GM21717 (cell line): ENCODE data around the gene BRSK2.

ENCODE experiments used
- ATAC-seq: cut with Tn5 transposase; IDR thresholded peaks from one replicate; pipeline ENCODE4 v1.9.1; 2021; ENCODE audit warnings: mild to moderate bottlenecking, moderate library complexity; ENCODE audit not compliant: unreplicated experiment

BRSK2 gene

DNA sequence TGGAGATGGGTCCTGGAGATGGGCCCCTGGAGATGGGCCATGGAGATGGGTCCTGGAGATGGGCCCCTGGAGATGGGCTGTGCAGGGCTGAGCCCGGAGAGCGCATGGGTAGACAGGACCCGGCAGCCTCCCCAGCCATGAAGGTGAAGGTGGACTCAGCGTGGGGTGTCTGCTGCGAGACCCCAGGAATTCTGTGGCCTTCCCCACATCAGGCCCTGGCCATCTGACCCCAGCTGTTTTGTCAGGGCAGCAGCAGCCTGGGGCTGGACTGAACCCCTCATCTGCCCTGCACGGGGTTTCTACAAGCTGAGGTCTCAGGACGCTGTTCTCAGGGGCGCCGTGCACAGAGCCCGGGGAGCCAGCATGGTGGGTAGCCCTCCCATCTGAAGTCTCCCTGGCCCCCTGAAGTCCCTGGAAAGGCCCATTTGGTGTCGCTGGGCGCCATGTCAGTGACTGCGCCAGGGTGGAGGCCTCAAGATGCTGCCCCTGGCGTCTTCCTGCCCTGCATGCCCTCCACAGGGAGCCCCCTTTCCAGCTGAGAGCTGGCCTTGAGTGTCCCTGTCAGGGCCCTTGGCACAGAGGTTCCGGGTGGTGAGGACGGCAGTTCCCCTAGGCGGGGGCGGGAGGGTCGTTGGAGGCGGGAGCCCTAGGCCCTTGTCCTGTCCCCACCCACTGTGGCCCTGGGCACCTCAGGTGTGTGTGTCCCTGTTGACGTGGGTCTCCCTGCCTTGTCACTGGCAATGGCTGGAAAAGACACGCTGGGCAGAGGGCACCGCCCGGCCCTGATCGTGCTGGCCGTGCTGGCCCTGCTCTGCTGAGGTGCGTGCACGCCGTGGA lies 5.4 kb downstream of the BRSK2 start:
- ATAC-seq = no peak

DNA sequence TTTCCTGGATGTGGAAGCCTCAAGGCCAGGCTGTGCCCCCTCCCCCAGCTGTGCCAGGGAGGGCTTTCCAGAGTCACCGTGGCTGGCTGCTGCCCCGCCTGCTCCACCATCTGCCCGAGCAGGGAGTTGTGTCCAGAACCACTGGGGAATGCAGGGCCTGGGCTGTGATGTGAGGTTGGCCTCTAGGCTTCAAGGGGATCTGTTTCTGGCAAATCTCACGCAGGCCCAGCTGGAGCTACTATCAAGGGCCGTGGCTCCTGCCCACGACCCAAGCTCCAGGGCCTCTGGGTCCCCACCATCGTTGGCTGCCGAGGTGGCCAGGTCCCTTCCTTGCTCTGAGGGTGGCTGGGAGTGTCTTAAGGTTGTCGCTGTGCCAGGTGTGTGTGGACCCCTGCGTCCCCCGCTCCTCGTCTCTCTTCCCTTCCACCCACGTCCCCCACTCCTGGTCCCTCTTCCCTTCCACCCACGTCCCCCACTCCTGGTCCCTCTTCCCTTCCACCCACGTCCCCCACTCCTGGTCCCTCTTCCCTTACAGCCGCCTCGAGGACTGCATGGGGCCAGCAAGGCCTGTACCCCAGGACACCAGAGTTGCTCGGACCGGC lies 6.1 kb downstream of the BRSK2 start:
- ATAC-seq = no peak

DNA sequence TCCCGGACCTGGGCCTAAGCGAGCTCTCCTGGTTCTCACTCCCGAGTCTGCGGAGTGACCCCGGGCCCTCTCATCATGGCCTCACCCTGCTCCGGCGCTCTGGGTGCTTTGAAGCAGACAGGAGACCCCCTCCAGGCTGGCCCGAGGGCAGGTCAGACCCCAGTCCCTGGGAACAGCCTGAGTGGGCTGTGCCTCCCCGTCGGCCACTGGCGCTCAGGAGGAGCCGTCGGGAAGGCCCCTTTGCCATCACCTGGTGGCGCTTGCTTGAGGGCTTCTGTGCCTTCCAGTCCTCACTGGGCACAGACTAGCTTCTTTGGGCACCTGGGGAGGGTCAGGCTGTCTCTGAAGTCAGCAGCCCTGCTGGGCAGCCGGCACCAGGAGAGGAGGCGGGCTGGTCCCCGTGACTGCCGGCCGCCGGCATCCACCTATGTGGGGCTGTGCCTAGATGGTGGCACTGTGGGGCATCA lies 6.7 kb downstream of the BRSK2 start:
- ATAC-seq = no peak

DNA sequence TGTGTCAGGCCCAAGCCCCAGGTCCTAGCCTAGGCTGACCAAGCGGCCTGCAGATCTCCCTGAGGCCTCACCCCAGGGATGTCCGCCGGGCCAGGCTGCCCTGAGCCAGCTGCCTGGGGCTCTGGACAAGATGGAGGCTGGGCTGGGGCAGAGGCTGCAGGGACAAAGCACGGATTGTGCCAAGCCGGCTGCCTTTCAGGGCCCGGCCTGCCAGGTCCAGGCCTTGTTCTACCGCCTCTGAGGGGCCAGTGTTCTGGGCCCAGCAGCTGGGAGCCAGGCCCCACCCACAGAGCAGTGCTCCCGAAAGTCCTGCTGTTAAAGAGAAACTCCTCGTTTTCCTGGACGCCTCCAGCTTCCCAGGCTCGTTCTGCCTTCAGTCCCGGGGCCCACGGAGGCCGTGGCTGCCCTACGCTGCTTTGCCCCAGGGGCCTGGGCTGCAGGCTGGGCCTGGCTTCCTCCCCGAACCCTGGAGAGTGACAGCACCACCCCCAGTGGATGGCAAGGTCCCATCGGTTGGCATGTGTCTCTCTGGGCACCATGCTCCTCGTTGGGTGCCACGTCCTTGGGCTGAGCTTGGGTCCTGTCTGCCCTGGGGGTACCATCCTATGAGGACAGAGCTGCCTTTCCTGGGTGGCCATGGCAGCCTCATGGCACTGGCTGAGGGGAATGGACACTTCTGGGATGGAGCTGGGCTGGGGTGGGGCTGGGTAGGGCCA lies 7.6 kb downstream of the BRSK2 start:
- ATAC-seq = no peak

DNA sequence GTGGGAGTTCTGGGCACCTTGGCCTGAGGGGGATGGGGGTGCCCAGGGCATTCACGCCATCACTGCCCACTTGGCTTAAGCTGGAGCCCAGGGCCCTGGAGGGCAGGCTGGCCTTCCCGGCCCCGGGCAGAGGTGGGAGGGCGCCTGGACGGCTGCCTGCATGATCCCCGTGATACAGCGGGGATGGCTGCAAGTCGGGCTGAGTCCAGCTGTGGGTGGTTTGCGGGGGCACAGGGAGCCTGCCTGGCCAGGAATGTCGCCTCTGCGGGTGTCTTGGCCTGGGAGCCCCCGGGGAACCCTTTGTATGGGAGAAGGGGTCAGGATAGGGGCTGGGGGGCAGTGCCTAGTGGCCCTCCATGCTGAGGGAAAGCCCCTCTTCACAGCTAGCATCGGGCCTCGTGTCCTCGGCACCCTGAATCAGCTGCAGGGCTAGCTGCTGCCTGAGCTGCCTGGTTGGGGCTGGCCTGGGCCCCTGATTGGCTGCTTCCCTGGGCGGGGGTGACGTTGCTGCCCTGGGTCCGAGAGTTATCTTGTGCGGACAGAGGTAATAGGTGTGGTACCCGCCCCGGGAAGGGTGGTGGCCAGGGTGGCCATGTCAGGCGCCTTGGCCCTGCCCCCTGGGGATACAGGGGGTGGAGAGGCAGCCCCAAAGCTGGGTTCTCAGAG lies 8.3 kb downstream of the BRSK2 start:
- no peak for ATAC-seq

DNA sequence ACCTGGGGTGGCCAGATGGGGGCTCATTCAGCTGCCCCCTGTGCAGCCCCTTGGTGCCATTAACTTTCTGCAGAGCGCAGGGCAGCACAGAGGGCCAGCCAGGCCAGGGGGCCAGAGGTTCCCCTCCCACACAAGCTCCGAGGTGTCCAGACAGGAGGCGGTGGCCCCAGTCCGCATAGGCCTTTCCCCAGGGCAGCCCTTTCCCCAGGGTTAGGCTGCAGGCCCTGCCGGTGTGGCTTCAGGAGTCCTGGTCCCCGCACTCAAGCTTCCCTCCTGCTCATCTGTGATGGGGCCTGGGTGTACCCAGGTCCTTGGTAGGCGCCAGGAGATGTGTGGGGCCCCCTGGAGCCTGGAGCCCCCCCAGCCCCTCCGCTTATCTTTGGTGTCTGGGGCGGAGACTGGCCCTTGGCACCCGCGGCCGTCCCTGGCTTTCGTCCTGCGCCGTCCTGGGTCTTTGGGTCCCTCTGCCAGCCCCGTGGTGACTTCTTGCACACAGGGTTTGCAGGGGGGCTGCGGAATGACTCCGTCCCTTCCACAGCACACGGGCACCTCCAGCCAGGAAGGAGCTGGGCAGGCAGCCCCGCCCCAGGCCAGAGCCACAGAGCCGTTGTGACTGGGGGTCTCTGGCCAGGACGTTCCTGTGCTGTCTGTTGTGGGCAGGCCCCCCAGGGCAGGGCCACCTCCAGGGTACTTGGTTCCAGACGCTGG lies 8.9 kb downstream of the BRSK2 start:
- no peak for ATAC-seq

DNA sequence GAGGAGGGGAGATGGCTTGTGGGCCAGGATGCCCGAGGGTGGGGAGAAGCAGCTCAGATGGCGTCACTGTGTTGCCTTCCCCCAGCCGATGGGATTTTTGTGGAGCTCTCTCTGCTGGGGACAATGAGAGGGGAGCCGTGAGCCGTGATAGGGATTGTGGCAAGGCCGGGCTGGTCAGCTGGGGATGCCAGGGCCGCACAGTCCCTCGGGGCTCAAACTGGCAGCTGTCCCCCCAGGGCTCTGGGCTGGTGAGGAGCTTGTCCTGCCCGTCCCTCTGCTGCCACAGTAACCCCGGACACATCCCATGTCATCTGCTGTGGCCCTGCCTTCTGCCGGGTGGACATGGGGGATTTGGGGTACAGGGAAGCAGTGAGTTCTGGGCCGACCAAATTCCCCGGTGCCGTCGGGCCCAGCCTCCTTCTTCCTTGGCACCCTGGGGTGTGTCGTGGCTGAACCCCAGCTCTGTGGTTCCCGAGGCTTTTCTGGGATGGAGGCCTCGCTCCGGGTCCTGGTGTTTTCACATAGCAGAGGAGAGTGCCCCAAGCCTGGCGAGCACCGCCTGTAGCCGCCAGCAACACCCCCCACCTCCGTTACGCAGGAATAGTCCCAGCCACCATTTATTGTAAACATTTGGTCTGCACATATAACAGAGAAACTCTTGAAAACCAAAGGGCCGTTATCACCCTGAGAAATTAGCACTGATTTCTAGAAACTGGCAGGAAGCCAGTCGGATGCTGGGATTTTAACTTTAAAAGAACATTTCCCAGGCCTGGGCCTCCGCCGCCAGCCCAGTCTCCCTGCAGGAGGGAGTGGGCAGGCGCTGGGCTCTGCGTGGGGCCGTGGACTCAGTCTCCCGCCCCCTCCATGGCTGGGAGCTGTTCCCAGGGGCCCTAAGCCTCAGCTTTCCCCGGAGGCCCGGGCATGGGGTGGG lies 9.9 kb downstream of the BRSK2 start:
- no peak for ATAC-seq

DNA sequence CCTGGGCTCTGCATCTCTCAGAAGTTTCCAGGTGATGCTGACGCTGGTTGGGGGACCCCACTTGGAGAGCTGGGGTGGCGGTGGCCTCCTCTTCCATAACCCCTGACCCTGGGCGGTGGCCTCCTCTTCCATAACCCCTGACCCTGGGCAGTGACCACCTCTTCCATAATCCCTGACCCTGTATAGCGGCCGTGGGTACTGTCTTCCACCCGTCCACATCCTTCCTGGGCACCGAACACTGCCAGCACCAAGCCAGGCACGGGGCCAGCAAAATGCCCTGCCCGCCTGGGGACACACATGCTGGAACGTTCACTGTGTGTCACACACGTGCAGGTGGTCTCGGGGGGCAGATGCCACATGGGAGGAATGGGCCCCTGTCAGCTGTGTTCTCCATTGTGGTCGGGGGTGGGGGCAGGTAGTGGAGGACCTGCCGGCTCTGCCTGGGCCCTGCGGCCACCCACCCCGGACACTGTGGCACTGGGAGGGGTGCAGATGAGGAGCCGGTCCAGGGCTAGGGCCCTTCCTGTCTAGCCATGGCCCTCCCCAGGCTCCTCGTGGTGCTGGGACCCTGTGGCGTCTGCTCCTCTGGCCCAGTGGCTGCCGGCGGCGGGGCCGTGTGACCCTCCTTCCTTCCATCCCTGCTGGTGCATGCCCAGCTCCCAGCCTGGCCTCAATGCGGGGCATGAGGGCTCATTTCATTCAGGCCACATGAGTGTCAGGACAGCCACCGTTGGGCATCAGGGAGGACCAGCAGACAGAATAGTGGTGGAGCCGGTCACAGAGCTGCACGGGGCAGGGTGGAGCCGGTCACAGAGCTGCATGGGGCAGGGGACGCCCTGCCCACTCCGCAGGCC lies 10.8 kb downstream of the BRSK2 start:
- ATAC-seq = no peak

DNA sequence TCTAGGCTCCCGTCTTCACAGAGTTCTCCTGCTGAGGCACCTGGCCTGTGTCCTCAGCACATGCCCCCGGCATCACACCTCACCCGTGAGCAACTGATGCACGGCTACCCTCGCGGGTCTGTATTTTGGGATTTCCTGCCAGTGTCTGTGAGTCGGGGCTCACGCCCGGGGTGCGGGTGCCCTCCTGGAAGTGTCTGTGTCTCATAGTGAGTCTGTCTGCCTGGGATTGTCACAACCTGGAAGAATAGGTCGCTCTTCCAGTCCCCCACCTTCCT lies 11.4 kb downstream of the BRSK2 start:
- no peak for ATAC-seq

DNA sequence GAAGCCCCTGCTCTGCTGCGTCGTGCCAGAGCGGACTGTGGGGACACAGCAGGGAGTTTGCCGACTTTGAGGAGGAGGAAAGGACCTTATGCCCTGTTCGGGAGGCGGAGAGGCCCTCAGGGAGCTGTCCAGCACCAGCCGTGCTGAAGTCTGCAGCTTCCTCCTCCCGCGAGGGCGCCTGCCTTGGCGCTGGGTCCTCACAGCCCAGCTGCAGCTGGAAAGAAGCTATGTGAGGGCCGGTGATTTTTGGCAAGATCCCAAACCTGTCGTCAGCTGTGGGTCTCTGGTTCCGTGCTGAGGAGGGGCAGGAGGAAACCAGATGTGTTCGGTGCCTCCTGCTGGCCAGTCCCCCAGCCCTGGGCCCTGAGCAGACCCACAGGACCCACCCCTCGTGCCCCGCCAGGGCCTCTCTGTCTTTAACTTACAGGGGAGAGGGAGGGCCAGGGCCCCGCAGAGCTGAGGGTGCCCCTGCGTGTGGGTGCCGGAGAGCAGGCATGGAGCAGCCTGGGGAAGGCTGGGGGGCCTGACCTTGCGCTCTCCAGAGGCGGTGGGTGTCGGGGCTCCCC lies 12.0 kb downstream of the BRSK2 start:
- ATAC-seq = no peak

DNA sequence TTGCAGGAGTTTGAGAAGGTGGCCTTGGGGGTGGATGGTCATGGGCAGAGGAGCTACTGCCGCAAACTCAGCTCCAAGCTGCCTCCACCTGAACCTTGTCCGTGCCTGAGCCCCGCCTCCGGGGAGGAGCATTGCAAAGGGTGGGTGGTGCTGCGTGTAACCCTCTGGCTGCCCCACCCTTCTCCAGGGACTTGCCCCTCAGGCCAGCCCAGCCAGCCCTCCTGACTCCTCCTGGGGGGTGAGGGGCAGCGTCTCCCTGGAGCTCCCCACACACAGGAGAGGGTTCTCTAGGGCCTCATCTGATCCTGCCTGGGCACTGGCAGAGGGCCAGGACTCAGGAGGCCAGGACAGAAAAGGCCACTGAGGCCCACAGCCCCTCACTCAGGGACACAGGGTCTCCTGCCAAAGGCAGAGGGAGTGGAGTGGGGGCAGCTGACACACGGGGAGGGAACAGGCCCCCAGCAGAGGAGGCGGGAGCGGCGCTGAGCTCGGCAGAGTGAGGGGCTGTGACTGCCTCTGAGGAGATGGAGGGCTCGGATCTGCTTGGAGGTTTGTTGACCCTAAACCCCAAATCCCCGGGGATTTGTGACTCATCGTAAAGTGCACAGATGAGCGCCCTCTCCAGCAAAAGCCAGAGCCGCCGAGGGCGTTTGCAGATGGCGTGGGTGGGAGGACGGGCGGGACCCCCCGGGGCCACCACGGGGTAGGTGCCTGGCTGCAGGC lies 12.8 kb downstream of the BRSK2 start:
- no peak for ATAC-seq

DNA sequence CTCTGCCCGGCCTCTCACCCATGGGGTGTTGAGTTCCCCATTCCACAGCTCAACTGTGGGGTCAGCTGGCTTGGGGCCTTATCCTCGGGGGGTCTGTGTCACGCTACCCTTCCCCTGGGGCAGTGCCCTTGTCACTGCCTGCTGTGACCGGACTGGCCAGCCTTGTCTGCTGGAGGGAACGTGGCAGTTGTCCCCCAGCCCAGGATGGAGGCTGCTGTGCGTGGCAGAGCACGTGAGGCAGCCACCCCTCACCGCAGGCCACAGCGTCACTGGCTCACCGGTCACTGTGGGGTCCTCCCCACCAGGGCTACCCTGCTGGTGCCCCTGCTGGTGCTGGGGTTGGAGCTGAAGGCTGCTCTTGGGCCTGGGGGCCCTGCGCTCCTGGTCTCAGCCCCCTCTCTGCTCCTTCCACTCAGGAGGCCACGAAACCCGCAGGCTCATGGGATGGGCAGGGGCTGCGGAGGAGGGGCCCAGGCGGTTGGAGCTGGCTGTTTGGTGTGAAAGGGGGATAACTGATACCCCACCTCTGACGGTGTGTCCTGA lies 13.4 kb downstream of the BRSK2 start:
- ATAC-seq = no peak

DNA sequence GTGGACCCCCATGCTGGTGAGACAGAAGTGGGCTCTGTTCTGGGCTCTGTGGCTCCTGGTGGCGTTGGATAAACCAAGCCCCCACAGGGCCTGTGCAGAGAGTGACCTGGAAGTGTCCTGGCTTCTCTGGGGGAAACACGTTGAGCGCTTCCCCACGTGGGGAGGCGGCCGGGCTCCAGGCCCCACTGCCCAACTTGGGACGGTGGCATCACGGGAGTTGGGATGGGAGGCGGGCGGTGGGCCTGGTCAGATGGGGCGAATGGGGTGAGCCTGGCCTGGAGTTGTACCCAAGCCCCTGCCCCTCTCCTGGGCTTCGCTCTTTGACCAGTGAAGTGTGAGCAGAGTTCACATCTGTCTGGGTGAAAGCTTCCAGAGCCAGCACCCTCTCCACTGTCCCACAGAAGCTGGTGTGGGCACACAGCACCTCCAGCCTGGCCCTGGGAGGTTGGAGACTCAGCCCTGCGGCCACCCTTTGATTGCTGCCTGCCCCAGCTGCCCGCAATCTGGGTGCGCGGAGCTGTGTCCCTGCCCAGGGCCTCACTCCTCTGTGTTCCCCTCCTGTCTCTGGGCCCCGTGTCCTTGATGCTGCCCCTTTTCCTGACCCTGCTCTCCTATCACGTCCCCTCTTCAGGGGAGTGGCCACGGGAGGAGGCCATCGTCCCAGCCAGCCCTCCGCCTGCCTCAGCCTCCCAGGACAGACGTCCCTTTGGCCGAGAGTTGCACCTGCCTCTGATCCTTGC lies 14.2 kb downstream of the BRSK2 start:
- no peak for ATAC-seq

DNA sequence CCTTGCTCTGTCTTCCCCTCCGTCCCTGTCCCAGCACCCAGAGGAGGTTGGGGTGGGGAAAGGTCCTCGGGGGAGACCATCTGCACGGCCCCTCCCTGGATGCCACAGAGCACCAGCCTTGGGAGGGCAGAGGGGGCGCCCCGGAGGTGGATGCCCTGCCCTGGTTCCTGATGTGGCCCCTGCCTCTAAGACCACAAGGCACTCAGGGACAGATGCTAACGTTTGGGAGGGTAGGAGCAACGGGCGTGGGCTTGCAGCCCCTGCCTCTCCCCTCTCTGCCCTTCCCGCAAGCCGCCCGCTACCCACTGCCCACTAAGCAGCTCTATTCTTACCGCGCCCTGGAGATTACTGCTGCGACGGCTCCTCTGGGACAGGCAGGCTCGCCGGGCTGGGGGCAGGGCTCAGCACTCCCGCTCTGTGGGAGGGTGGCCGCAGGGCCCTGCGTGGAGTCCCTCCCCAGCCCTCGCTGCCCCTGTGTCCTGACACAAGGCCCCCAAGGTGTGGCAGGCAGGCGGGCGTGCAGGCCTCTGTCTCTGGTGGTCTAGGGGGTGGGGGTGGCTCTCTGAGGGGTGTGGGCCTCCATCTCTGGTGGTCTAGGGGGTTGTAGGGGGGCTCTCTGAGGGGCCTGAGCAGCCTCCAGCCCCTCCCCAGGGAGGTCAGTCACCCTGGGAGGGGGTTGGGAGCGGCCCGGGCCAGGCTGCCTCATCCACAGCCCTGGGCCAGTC lies 14.9 kb downstream of the BRSK2 start:
- no peak for ATAC-seq

DNA sequence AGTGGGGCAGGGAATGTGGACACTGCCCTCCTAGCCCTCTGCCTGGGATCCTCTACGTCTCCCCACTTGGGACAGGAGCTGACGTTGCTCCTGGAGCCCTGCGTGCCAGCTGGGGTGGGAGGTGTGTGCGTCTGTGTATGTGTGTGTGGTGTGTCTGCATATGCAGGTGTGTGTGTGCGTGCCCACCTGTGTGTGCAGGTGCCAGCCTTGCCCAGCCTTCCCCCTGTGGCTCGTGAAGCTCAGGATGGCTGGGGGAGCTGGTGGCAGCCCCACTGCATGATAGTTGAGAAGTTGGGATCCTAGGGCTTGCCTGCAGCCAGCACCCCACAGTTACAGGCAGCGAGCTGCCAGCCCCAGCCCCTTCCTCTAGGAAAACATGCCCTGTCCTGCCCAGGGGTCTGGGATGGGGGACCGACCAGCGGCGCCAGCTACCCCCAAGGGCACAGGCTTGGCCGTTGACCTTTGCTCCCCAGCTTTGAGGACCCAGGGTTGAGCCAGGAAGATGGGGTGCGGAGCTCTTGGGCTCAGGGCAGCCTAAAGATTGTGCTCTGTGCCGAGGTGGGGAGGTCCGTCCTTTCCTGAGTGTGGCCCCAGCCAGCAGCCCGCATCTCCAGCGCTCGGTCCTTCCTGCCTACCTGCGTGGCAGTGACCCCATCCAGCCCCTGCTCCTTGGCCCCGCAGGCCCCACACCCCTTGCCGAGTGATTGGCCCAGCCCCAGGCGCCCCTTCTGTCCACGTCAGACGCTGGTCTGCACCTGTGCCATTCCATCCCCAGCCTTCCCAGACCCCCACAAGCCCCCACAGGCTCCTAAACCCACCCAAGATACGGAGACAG lies 15.7 kb downstream of the BRSK2 start:
- ATAC-seq = no peak
